ENCODE results near the gene DPEP3.

The DPEP3 gene

DNA sequence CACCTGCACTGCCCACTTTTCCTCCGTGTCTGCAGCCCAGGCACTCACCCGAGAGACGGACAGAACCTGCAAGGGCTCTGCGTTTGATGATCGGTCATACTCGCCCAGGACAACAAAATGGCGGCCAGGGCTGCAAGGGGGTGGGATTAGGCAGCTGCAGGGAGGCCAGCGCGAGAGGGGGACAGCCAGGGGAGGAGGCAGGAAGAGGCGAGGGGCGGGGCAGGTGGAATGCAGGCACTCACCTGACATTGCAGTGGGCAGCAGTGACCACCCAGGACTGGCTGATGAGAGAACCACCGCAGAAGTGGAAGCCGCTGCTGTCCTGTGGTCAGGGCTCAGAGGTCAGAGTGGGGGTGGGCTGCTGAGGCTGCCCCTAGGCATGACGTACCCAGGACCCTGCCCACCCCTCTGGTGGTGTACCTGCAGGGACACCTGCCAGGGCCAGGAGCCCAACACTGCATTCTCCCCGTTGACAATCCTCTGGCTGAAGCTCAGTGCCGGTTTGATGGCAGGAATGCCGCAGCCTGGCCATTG, 49.6 kb downstream of the DPEP3 start:
- Histone ChIP-seq H3K36me3 (ENCODE audit: control insufficient read depth, insufficient read depth, low read length) (peaks cover 21% of the 10 kb centered on the region), H3K4me3 (ENCODE audit: low read depth, low read length) (no peak overlapping the region), H3K27me3 (ENCODE audit: control insufficient read depth, insufficient read depth, low read length) (no peaks in the 10 kb centered on the region), H3K9me3 (ENCODE audit: control insufficient read depth, insufficient read depth, low read length) (no peaks in the 10 kb centered on the region), H3K4me1 (ENCODE audit: control insufficient read depth, insufficient read depth, low read length) (peaks cover 4% of the 10 kb centered on the region), H3K9ac (ENCODE audit: low read depth, low read length) (no peak overlapping the region)

DNA sequence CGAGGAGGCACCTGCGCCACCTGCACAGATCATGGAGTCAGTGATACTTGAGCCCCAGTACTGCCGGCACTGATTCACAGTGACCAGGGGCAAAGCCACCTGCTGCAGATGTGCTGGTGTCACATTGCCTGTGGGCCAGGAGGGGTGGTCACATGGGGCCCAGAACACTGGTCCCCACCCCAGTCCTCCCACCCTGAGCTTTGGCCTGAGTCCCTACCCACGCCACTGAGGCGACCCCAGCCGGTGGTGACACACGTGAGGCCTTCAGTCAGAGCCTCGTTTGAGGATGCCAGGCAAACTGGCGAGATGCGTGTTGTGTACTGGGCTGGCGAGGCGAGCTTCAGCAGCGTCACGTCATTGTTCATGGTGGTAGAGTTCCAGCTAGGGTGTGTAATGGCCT, 50.1 kb downstream of the DPEP3 start:
- Histone ChIP-seq H3K27me3 (ENCODE audit: control insufficient read depth, insufficient read depth, low read length) (no peaks in the 10 kb centered on the region), H3K4me3 (ENCODE audit: low read depth, low read length) (no peak overlapping the region), H3K36me3 (ENCODE audit: control insufficient read depth, insufficient read depth, low read length) (peaks cover 21% of the 10 kb centered on the region), H3K9me3 (ENCODE audit: control insufficient read depth, insufficient read depth, low read length) (no peaks in the 10 kb centered on the region), H3K9ac (ENCODE audit: low read depth, low read length) (no peak overlapping the region), H3K4me1 (ENCODE audit: control insufficient read depth, insufficient read depth, low read length) (peaks cover 4% of the 10 kb centered on the region)

DNA sequence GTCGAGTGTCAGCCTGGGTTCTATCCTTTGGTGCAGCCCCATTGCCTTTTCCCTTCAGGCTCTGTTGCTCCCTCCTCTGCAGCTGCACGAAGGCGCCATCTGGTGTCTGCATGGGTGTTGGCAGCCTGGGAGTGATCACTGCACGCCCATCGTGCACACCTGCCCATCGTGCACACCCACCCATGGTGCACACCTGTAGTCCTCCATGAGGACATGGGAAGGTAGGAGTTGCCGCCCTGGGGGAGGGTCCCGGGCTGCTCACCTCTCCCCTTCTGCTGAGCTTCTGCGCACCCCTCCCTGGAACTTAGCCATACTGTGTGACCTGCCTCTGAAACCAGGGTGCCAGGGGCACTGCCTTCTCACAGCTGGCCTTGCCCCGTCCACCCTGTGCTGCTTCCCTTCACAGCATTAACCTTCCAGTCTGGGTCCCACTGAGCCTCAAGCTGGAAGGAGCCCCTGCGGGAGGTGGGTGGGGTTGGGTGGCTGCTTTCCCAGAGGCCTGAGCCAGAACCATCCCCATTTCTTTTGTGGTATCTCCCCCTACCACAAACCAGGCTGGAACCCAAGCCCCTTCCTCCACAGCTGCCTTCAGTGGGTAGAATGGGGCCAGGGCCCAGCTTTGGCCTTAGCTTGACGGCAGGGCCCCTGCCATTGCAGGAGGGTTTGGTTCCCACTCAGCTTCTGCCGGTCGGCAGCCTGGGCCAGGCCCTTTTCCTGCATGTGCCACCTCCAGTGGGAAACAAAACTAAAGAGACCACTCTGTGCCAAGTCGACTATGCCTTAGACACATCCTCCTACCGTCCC, 51.5 kb downstream of the DPEP3 start:
- no peaks in the 10 kb centered on the region for H3K4me1 ChIP-seq (ENCODE audit: control insufficient read depth, insufficient read depth, low read length)
- H3K9me3 ChIP-seq (ENCODE audit: control insufficient read depth, insufficient read depth, low read length) = no peaks in the 10 kb centered on the region
- H3K9ac ChIP-seq (ENCODE audit: low read depth, low read length) = no peak overlapping the region
- no peak overlapping the region for H3K4me3 ChIP-seq (ENCODE audit: low read depth, low read length)
- peaks cover 24% of the 10 kb centered on the region for H3K36me3 ChIP-seq (ENCODE audit: control insufficient read depth, insufficient read depth, low read length)
- H3K27me3 ChIP-seq (ENCODE audit: control insufficient read depth, insufficient read depth, low read length) = no peaks in the 10 kb centered on the region

DNA sequence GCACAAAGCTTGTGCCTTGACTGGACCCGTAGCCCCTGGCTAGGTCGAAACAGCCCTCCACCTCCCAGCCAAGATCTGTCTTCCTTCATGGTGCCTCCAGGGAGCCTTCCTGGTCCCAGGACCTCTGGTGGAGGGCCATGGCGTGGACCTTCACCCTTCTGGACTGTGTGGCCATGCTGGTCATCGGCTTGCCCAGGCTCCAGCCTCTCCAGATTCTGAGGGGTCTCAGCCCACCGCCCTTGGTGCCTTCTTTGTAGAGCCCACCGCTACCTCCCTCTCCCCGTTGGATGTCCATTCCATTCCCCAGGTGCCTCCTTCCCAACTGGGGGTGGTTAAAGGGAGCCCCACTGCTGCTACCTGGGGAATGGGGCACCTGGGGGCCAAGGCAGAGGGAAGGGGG, 52.2 kb downstream of the DPEP3 start:
- Histone ChIP-seq H3K9me3 (ENCODE audit: control insufficient read depth, insufficient read depth, low read length) (no peaks in the 10 kb centered on the region), H3K9ac (ENCODE audit: low read depth, low read length) (no peak overlapping the region), H3K4me1 (ENCODE audit: control insufficient read depth, insufficient read depth, low read length) (no peaks in the 10 kb centered on the region), H3K4me3 (ENCODE audit: low read depth, low read length) (no peak overlapping the region), H3K27me3 (ENCODE audit: control insufficient read depth, insufficient read depth, low read length) (no peaks in the 10 kb centered on the region), H3K36me3 (ENCODE audit: control insufficient read depth, insufficient read depth, low read length) (peaks cover 24% of the 10 kb centered on the region)

DNA sequence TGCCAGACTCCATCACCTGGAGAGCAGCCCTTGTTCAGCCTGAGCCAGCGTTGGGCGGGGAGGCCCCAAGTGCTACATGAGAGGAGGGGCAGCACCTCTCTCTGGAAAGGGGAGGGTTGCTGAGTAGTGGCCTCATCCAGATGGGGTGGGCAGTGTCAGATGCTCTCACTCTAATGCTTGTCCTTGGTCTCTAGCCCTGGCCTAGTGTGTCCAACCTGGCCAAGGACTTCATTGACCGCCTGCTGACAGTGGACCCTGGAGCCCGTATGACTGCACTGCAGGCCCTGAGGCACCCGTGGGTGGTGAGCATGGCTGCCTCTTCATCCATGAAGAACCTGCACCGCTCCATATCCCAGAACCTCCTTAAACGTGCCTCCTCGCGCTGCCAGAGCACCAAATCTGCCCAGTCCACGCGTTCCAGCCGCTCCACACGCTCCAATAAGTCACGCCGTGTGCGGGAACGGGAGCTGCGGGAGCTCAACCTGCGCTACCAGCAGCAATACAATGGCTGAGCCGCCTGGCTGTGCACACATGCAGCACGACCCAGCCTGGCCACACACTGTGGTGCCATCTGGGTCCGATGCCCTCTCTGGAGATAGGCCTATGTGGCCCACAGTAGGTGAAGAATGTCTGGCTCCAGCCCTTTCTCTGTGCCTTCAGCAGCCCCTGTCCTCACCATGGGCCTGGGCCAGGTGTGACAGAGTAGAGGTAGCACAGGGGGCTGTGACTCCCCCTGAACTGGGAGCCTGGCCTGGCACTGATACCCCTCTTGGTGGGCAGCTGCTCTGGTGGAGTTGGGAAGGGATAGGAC, 53.0 kb downstream of the DPEP3 start:
- H3K27me3 ChIP-seq (ENCODE audit: control insufficient read depth, insufficient read depth, low read length) = no peaks in the 10 kb centered on the region
- H3K9me3 ChIP-seq (ENCODE audit: control insufficient read depth, insufficient read depth, low read length) = no peaks in the 10 kb centered on the region
- no peak overlapping the region for H3K4me3 ChIP-seq (ENCODE audit: low read depth, low read length)
- peaks cover 22% of the 10 kb centered on the region for H3K36me3 ChIP-seq (ENCODE audit: control insufficient read depth, insufficient read depth, low read length)
- no peak overlapping the region for H3K9ac ChIP-seq (ENCODE audit: low read depth, low read length)
- H3K4me1 ChIP-seq (ENCODE audit: control insufficient read depth, insufficient read depth, low read length) = no peaks in the 10 kb centered on the region

DNA sequence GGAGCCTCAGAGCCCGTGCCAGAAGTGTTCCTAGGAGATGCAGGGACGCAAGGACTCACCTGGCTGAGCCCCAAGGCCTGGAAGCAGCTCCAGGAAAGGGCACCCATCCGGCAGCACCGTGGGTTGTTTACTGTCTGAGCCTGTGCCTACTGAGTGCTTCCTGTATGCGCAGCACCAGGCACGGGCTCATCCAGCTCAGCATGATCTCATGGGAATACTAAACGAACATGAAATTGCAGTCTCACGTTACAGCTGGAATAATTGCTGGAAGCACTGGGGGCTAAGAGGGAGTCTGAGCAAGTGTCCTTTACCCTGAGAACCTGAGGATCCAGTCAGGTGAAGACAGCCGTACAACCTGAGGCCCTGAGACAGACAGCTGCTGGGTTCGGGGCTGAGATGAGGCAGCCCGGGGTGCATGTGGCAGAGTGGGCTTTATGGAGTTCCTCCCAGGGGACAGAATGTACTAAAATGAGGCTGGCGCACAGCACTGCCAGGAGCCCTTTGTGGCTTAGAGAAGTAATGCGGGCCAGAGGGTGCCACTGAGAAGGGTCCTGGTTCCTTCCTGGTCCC, 54.0 kb downstream of the DPEP3 start:
- Histone ChIP-seq H3K27me3 (ENCODE audit: control insufficient read depth, insufficient read depth, low read length) (no peaks in the 10 kb centered on the region), H3K9ac (ENCODE audit: low read depth, low read length) (no peak overlapping the region), H3K9me3 (ENCODE audit: control insufficient read depth, insufficient read depth, low read length) (no peaks in the 10 kb centered on the region), H3K4me1 (ENCODE audit: control insufficient read depth, insufficient read depth, low read length) (no peaks in the 10 kb centered on the region), H3K4me3 (ENCODE audit: low read depth, low read length) (no peak overlapping the region), H3K36me3 (ENCODE audit: control insufficient read depth, insufficient read depth, low read length) (peaks cover 21% of the 10 kb centered on the region)
